Heart left ventricle (tissue), 16 donors: ENCODE results near the gene TRAPPC12. TPM values are rescaled to one million over a fixed set of nuclear protein-coding genes. Genes with fewer than 3 reads are reported as not detected.
"Not testable (repeated sequence)": the region's sequence is repeated elsewhere in the genome, so short reads cannot be mapped to it uniquely, and the experiment has no call there.

Source experiments
- ATAC-seq, 4 donors: fragments of 200-7000 bp; cut with Tn5 transposase; one replicate each; pipeline ENCODE4 v1.9.1; 2020 to 2022; ENCODE audit warnings: moderate library complexity in 4 of 4, mild to moderate bottlenecking in 3 of 4, moderate number of reproducible peaks in 1 of 4
- DNase-seq, 5 donors: peaks; one replicate each; pipeline ENCODE4 v3.0.0-alpha.2; 2020
- H3K27ac ChIP-seq, 12 donors: fragments of 200-600 bp; sonication (generic) in 4 of 12; one replicate each; pipeline versions ENCODE4 v1.5.0 to v1.8.0; 2016 to 2022; ENCODE audit warnings: mild to moderate bottlenecking in 2 of 12
- H3K27me3 ChIP-seq, 9 donors: fragments of 200-600 bp; sonication (generic) in 2 of 9; one replicate each; pipeline versions ENCODE4 v1.5.1 to v1.8.0; 2016 to 2022; ENCODE audit warnings: mild to moderate bottlenecking in 3 of 9
- H3K36me3 ChIP-seq, 9 donors: fragments of 200-600 bp; sonication (generic) in 2 of 9; one replicate each; pipeline versions ENCODE4 v1.5.0 to v1.8.0; 2018 to 2022; ENCODE audit warnings: mild to moderate bottlenecking in 2 of 9
- H3K4me1 ChIP-seq, 12 donors: fragments of 200-600 bp; sonication (generic) in 4 of 12; one replicate each; pipeline versions ENCODE4 v1.5.0 to v1.8.0; 2016 to 2022; ENCODE audit warnings: mild to moderate bottlenecking in 3 of 12
- H3K4me3 ChIP-seq, 12 donors: fragments of 200-600 bp; sonication (generic) in 4 of 12; one replicate each; pipeline versions ENCODE4 v1.5.0 to v1.8.0; 2017 to 2022; ENCODE audit warnings: mild to moderate bottlenecking in 9 of 12, moderate library complexity in 4 of 12
- H3K9me3 ChIP-seq, 12 donors: fragments of 200-600 bp; sonication (generic) in 4 of 12; one replicate each; pipeline versions ENCODE4 v1.5.0 to v1.8.0; 2016 to 2022; ENCODE audit warnings: mild to moderate bottlenecking in 1 of 12
- CTCF ChIP-seq, 12 donors: fragments of 200-600 bp; sonication (generic) in 4 of 12; IDR thresholded peaks; one replicate each; pipeline versions ENCODE4 v1.5.0 to v1.8.0; 2018 to 2022; ENCODE audit warnings: antibody characterized with exemption in 12 of 12, mild to moderate bottlenecking in 5 of 12
- POLR2A ChIP-seq, 2 donors: fragments of 450-650 bp; IDR thresholded peaks; one replicate each; pipeline ENCODE4 v1.6.1; 2017; ENCODE audit warnings: antibody characterized with exemption in 2 of 2, mild to moderate bottlenecking in 2 of 2, moderate library complexity in 2 of 2
- WGBS, 4 donors: extraction: QIAGEN DNeasy Blood & Tissue Kit in 2 of 4; methylation state at CpG; one replicate each; pipeline versions ENCODE4 v1.1.5 to v1.1.7; 2013 to 2018; 5-methylcytosine and 5-hydroxymethylcytosine counted together
- intact Hi-C, 10 donors: fragments of 100-400 bp; cut with DNase I; formaldehyde crosslinking; loops; one replicate each; pipeline versions ENCODE4 v1.11.1 to v1.14.2; 2022
- polyA plus RNA-seq, 2 donors: library from polyadenylated mRNA; stranded (reverse); fragments of 200-250 nt; gene quantifications; one replicate each; pipeline ENCODE4 v1.2.3, GENCODE V29; 2013
- total RNA-seq, 9 donors: library from RNA; depleted of rRNA in 2 of 9; stranded (reverse); fragments of >200 nt in 2 of 9; fragmentation: NEBNext Ultra II Directional in 3 of 9; extraction: Animal tissue kit (Norgen Biotek cat#: 25700) in 3 of 9; gene quantifications; one replicate each; pipeline versions ENCODE4 v1.1.0 to v1.2.4, GENCODE V29; 2016 to 2023
- donor health status: ischemic (EF 13 %, LVEDD 7.1; RV severe dilation, severe dysfunction).
- donor health status: healthy with polysubstance abuse.
- donor health status: DM: no; HTN: yes; CAD: no.
- donor health status: DM: no; HTN: no; CAD: no.
- donor health status: ischemic (EF 25% LVEDD 6.9; RV normal size, moderate dysfunction).
- donor health status: ischemic (EF 25% LVEDD 5.7; RV mildly dilated, moderate dysfunction).
- donor health status: healthy.
- donor health status: DM: yes; HTN: yes; CAD: no.
- donor health status: ischemic (EF 35%, LVEDD 5.7; RV mildly dilated, moderate dysfunction).
- donor health status: nonischemic (EF 11% LVEDD 7.7; RV severe dilation, severe dysfunction).
- donor health status: DM: yes; HTN: yes; CAD: no.
- donor health status: PGD.
- donor health status: ischemic (EF 29% LVEDD 5.4; RV normal size, mild dysfunction).
- donor health status: nonischemic (EF 23%, LVEDD 6.1; RV moderate dilation, normal function).

TRAPPC12 gene
- total and polyA plus RNA-seq, 11 donors, result 70.3 to 142 (median 88.2) TPM

GRCh38 chr2:3447789-3448317, 68.4 kb downstream of the TRAPPC12 start:
- peaks cover 0 to 63% (median 49%) of the 10 kb centered on the region in 9 donors for H3K36me3 ChIP-seq
- intact Hi-C loops, result no loop called here
- DNase-seq (no peak), ATAC-seq (peak in 3 of 4 donors; percentile 35 to 65 (median 56))
- peaks cover 0 to 39% (median 9%) of the 10 kb centered on the region in 12 donors for H3K4me1 ChIP-seq
- WGBS, 4 donors, result 53 to 75% (median 63%) methylated on average over 9 of the region's 9 CpGs
- H3K27ac ChIP-seq, result peak overlapping the region in 9 of 12 donors; percentile 3 to 76 (median 46)
- H3K27me3 ChIP-seq, result no peaks in the 10 kb centered on the region
- H3K9me3 ChIP-seq, result no peaks in the 10 kb centered on the region
- H3K4me3 ChIP-seq, result peak overlapping the region in 2 of 12 donors; percentile 20 to 29
- TF ChIP-seq CTCF (IDR thresholded peaks at IDR 0.05) (no peak), POLR2A (IDR thresholded peaks at IDR 0.05) (no peak)

- Histone ChIP-seq H3K4me1 (peaks cover 0 to 44% (median 12%) of the 10 kb centered on the region in 12 donors), H3K27ac (peak overlapping the region in 8 of 12 donors; percentile 3 to 76 (median 47)), H3K4me3 (peak overlapping the region in 2 of 12 donors; percentile 20 to 29), H3K36me3 (peaks cover 0 to 63% (median 44%) of the 10 kb centered on the region in 9 donors)
- H3K9me3 ChIP-seq, intact Hi-C loops, H3K27me3 ChIP-seq, DNase-seq: not testable (repeated sequence)
- WGBS, 4 donors, result 72 to 82% (median 79%) methylated on average over 35 of the region's 35 CpGs
- peak; percentile 17 to 65 (median 32) for ATAC-seq
Observed at GRCh38 chr2:3448441-3448911, 69.0 kb downstream of the TRAPPC12 start.

DNA sequence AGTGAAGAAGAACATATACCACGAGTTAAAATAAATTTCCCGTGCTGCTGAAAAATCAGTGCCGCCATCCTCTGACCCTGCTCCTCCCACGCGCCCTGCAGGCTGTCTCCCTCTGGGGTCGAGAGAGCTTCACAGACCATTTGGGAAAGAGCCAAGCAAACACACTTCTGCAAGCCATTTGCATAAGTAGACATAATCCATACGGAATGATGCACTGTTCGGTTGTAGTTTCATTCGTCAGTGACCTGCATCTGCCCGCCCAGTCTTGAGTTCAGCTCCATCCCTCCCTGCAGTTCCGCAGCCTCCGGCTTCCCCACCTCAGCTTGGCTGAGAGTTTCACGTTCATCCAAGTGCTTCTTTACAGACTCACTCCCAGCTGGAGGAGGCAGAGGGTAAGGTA, 69.6 kb downstream of the TRAPPC12 start:
- H3K27ac ChIP-seq, result peak overlapping the region in 3 of 12 donors; percentile 22 to 76 (median 25)
- DNase-seq, result no peak
- 79 to 85% (median 85%) methylated on average over 13 of the region's 13 CpGs for WGBS, 4 donors

DNA sequence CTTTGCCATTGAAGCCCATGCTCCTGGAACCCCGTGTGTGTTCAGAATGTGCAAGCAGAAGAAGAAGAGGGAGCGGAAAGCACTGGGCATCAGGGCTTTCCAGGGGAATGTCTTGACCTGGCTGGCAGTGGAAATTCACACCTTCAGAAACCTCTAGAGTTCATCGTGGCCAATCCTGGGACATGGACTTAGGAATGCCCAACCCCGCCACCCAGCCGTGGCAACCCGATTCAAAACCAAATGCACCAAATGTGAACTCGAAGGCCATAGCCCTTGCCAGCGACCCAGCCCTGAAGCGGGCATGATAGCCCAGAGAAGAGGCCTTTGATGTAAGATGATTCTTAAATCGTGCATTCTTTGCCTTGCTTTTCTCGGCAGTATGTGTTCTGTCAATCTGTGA, 70.4 kb downstream of the TRAPPC12 start:
- ATAC-seq, result no peak
- Histone ChIP-seq H3K36me3 (peaks cover 0 to 54% (median 29%) of the 10 kb centered on the region in 9 donors), H3K9me3 (no peaks in the 10 kb centered on the region), H3K4me3 (no peak overlapping the region), H3K4me1 (peaks cover 0 to 54% (median 20%) of the 10 kb centered on the region in 12 donors), H3K27me3 (no peaks in the 10 kb centered on the region), H3K27ac (no peak overlapping the region)
- TF ChIP-seq POLR2A (IDR thresholded peaks at IDR 0.05), result no peak
- TF ChIP-seq CTCF (IDR thresholded peaks at IDR 0.05), result no peak
- 93 to 95% (median 95%) methylated on average over 11 of the region's 11 CpGs for WGBS, 4 donors
- no peak for DNase-seq
- intact Hi-C loops, result no loop called here

More for the DNA sequence above, 69.6 kb downstream of the TRAPPC12 start:
- H3K4me1 ChIP-seq, result peaks cover 0 to 48% (median 14%) of the 10 kb centered on the region in 12 donors
- TF ChIP-seq CTCF (IDR thresholded peaks at IDR 0.05) (no peak), POLR2A (IDR thresholded peaks at IDR 0.05) (no peak)
- no peaks in the 10 kb centered on the region for H3K27me3 ChIP-seq
- peaks cover 0 to 63% (median 38%) of the 10 kb centered on the region in 9 donors for H3K36me3 ChIP-seq
- H3K9me3 ChIP-seq, result no peaks in the 10 kb centered on the region
- no peak overlapping the region for H3K4me3 ChIP-seq
- no peak for ATAC-seq
- intact Hi-C loops, result no loop called here
